ENCODE data around the gene MRPL34.

Gene MRPL34

DNA sequence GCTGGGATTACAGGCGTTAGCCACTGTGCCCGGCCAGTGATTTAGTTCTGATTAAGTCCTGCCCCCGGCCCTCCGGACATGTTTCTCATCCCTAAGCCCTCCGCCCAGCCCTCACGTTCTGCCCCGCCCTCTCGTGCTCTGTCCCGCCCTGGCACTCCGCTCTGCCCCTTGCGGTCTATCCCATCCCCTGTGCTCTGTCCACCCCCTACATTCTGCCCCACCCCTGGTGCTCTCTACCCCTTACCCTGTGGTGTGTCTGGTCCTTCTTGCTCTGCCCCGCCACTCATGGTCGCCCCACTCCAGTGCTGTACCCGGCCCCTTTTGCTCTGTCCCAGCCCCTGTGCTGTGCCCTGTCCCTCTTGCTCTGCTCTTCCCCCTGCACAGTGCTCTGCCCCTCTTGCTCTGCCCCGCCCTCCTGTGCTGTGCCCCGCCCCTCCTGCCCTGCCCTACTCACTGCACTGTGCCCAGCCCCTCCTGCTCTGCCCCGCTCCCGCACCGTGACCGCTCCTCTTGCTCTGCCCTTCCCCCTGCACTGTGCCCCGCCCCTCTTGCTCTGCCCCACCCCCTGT lies 34.7 kb downstream of the MRPL34 start:
- DNase-seq (ENCODE audit: low read depth in 2 of 2) = no peak

DNA sequence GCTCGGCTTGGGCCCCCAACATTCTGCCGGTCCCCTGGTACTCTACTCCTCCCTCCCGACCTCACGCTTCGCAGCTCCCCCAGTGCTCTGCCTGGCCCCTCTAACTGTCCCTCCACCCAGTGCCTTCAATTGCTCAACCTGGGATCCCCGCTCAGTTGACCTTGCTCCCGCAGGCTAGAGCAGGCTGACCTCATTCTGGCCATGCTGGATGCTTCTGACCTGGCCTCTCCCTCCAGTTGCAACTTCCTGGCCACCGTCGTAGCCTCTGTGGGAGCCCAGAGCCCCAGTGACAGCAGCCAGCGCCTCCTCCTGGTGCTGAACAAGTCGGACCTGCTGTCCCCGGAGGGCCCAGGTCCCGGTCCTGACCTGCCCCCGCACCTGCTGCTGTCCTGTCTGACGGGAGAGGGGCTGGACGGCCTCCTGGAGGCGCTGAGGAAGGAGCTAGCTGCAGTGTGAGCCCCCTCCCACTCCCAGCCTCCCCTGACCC lies 35.2 kb downstream of the MRPL34 start:
- DNase-seq (ENCODE audit: low read depth in 2 of 2) = no peak

DNA sequence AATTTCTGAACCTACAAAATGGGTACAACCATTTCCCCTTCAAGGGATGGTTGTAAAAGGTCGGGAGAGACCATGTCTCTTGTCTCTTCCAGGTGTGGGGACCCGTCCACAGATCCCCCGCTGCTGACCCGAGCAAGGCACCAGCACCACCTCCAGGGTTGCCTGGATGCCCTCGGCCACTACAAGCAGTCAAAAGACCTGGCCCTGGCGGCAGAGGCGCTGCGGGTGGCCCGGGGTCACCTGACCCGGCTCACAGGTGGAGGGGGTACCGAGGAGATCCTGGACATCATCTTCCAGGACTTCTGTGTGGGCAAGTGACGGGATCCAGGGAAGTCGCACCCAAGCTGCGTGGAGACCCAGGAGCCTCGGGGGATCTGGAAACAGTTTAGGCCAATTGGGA lies 35.7 kb downstream of the MRPL34 start:
- DNase-seq (ENCODE audit: low read depth in 2 of 2) = no peak

DNA sequence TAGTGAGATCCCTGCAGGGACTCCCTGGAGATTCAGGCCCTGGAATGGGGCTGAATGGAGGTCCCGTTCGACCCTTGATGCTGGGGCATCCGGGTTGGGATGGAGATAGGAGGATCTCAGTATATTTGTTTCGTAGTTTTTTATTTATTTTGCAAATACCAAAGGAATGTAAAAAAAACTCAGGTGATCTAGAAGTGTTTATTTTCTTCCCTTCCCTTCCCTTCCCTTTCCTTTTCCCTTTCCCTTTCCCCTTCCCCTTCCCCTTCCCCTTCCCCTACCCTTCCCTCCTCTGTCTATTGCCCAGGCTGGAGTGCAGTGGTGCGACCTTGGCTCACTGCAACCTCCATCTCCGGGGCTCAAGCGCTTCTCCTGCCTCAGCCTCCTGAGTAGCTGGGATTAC lies 36.2 kb downstream of the MRPL34 start:
- no peak for DNase-seq (ENCODE audit: low read depth in 2 of 2)

DNA sequence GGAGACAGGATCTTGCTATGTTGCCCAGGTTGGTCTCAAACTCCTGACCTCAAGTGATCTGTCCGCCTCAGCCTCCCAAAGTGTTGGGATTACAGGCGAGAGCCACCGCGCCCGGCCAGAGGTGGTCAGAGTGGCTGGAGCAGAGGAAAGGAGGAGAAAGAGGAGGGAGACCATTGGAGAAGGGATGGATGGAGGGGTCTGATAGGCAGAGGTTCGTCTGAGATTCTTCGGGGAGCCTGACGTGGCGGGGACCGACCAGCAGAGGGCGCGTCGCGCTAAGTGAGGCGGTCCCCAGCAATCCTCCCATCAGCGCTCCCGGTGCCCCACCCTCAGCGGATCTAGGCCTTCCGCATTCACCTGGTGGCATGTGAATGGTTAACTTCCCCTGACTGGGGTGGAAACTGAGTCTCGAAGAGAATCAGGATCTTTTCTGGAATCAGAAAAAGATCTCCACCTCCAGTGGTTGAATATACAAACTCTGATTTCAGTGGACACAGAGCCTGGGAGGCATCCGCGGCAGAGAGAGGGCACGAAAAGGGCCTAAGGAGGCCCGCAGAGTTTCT lies 40.5 kb downstream of the MRPL34 start:
- DNase-seq (ENCODE audit: low read depth in 2 of 2) = no peak

DNA sequence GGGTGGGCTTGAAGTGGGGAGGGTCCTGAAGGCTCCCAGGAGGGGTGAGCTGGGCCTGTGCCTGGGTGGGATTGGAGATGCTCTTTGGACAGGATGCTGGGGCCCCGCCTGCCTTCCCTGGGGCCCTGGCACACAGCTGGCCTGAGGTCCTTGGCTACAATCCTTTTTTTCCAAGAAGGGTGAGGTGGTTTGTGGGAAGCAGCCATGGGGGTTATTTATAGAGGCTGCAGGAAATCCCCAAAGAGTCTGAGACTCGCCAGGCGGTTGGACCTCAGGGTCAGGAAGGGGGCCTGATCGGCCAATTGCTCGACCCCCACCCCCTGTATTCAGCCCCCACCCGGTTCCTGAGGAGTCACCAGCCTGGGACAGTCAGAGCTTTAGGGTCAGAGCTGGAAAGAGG lies 41.7 kb downstream of the MRPL34 start:
- DNase-seq (ENCODE audit: low read depth in 2 of 2) = no peak

DNA sequence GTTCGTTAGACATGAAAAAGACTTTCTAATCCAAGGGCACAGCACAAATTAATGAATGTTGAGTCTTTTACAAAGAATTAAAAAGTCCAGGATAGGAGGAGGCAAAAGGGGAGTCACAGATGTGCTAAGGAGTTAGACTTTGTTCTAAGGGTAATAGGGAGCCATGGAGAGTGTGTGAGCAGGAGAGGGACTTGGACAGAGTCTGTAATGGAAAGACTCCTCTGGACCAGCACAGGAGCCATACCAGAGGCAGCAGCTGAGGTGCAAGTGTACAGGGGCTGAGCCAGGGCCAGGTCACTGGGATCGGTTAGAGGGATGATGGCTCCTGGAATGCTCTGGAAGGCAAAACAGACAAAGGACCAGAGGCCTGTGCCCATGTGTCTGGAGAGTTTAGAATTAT lies 42.2 kb downstream of the MRPL34 start:
- no peak for DNase-seq (ENCODE audit: low read depth in 2 of 2)

DNA sequence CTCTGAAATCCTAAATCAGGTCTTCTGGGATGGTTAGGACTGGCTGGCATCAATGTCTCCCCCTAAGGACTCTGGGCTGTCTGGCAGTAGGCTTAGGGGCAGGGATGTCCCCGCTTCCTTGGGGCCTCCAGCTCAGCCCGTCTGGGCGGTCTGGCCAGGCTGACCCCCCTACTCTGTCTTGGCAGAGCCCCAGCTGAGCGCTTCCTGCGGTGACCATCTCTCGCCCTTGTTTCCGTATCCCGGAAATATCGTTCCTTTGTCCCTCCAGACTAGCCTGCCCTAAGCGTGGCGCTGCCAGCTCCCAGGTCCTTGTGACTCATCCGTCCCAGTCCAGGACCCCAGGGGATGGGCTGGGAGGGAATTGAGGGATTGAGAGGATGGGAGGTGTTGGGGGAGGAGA lies 43.0 kb downstream of the MRPL34 start:
- no peak for DNase-seq (ENCODE audit: low read depth in 2 of 2)

DNA sequence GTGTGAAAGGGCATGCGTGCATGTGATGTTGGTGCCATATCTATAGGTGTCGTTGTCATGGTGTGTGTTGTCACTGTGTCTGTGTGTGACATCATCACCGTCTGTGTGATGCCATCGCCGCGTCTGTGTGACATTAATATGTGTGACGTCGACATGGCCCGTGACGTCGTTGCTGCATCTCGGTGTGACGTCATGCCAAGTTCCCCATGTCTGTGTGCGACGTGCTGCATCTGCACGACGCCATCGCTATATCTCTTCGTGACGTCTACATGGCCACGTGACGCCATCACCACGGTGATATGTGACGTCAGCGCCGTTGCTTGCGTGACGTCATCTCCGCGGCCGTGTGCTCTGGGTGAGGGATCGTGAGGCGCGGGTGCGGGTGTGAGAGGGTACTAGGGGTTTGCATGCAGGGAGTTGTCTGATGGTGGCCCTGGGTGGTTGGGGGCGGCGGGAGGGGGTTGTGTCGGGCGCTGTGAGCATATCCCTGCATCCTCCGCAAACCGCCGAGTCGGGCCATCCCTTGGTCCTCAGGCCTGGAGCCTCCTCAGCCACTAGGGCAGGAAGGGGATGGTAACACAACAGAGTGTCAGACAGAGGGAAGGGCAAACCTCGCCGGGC lies 46.3 kb downstream of the MRPL34 start:
- no peak for DNase-seq (ENCODE audit: low read depth in 2 of 2)

DNA sequence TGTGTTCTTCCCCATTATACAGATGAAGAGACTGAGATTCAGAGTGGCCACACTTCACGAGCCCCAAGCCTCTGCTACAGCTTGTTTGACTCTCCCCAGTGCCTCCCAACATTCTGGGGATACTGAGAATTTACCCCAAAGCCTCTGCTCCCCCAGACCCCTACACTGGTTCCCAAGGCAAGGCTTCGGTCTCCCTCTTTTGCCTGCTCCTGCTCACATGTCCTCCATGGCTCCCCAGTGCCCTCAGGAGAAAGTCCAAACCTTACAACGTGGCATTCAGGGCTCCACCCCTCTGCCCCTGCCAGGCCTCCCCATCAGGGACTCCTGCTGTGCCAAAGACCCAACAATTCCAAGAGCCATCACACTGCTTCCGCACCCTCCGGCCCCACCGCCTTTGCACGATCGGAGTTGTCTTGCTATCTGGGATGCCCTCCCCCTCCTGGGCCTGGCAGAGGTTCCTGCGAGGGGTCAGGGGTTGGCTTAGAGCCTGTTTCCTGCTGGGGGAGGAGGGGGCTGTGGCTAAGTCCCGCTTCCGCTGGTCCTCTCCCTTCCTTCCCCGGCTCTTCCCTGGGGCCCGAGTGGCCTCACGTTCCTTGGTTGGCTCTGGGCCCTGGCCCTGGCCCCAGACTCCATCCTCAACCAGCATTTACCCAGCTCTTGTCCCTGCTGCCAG lies 47.1 kb downstream of the MRPL34 start:
- DNase-seq (ENCODE audit: low read depth in 2 of 2) = no peak

DNA sequence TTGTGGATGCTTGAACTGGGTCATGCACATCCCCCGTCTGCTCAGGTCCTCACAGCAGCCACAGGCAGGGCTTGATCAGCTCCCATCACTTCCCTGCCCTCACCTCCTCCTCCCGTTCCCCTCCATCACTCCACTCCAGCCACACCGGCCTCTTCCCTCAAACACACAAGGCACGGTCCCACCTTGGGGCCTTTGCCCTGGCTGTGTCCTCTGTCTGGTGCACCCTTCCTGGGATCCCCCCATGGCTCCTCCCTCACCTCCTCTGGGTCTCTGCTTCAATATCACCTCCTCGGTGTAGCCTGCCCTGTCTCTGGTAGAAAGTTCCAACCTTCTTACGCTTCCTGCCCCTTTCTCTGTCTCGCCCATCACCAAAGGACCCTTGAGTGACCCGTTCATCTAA lies 47.7 kb downstream of the MRPL34 start:
- no peak for DNase-seq (ENCODE audit: low read depth in 2 of 2)

Data from fibroblast of skin of left biceps (primary cell).